ENCODE measurements around the gene UNC79. TPM values are rescaled to one million over a fixed set of nuclear protein-coding genes. Genes with fewer than 3 reads are reported as not detected.
A peak's percentile ranks its signal among the peaks of the same experiment; 100 is the strongest.

UNC79 gene
- total RNA-seq, 2 donors from 2014 or later, result 6.0 to 14.4 TPM

DNA sequence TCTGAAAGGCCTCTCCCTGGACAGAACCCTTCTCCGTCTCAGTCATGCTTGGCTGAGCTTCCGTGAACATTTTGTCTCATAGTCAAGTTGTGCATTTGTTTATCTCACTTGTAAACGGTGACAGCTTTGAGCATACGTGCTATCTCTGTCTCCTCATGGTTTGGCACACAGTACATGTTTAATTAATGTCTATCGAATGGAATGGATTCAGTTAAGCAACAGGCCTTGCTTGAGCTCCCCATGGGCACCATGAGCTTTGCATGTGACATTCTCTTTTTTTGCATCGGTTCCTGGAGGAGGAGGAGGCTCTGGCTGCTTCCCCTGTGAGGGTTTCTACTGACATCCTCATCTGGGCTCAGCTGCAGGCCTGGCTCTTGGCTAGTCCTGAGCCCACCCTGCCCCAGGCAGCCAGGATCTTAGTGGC, 277.6 kb downstream of the UNC79 start:
- TF ChIP-seq, protein P1, sequence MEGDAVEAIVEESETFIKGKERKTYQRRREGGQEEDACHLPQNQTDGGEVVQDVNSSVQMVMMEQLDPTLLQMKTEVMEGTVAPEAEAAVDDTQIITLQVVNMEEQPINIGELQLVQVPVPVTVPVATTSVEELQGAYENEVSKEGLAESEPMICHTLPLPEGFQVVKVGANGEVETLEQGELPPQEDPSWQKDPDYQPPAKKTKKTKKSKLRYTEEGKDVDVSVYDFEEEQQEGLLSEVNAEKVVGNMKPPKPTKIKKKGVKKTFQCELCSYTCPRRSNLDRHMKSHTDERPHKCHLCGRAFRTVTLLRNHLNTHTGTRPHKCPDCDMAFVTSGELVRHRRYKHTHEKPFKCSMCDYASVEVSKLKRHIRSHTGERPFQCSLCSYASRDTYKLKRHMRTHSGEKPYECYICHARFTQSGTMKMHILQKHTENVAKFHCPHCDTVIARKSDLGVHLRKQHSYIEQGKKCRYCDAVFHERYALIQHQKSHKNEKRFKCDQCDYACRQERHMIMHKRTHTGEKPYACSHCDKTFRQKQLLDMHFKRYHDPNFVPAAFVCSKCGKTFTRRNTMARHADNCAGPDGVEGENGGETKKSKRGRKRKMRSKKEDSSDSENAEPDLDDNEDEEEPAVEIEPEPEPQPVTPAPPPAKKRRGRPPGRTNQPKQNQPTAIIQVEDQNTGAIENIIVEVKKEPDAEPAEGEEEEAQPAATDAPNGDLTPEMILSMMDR (conservative IDR thresholded peaks at IDR 0.05), result no peak
- Histone ChIP-seq H3K9ac (ENCODE audit: extremely low read depth, low read length, poor library complexity, severe bottlenecking) (no peak overlapping the region), H3K4me3 (ENCODE audit: low read length) (no peak overlapping the region), H3K27me3 (ENCODE audit: control insufficient read depth, insufficient read depth, low read length, poor library complexity, severe bottlenecking) (no peaks in the 10 kb centered on the region), H3K4me1 (ENCODE audit: control insufficient read depth, insufficient read depth, low read length) (peaks cover 5% of the 10 kb centered on the region), H3K36me3 (ENCODE audit: control insufficient read depth, insufficient read depth, low read length) (peaks cover 4% of the 10 kb centered on the region), H3K9me3 (ENCODE audit: control insufficient read depth, low read length) (no peaks in the 10 kb centered on the region), H3K27ac (ENCODE audit: low read depth, low read length) (no peak overlapping the region)
- no peak overlapping the region for H3K4me3 Mint-ChIP-seq
- H3K4me1 Mint-ChIP-seq, result peaks cover 12% of the 10 kb centered on the region
- peaks cover 34% of the 10 kb centered on the region for H3K36me3 Mint-ChIP-seq (ENCODE audit: low read depth)
- no peaks in the 10 kb centered on the region for H3K9me3 Mint-ChIP-seq
- no peaks in the 10 kb centered on the region for H3K27me3 Mint-ChIP-seq (ENCODE audit: insufficient read depth)
- 93 to 98% methylated on average over 6 of the region's 6 CpGs for WGBS, 2 experiments (ENCODE audit: insufficient coverage in 1 of 2, insufficient read length in 1 of 2)
- no peak overlapping the region for H3K27ac Mint-ChIP-seq
- peak; percentile 25 for DNase-seq

DNA sequence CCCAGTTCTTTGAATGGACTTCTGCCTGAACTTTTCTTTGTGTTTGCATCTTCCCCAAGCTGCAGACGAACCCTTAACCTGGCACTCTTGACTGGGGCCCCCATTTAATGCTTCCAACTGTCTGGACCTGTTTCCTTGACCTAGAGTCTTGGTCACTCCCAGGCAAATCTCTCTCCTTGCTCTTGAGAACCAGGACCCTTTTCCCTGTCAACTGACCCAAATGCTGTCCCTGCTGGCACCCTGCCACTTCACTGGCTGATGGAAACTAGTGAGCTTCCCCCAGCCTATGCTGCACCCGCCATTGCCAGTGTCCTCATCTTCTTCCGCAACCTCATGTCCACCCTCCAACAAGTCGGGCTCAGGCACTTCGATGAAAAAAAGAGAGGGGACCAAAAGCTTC, 278.1 kb downstream of the UNC79 start:
- no peak overlapping the region for H3K27ac ChIP-seq (ENCODE audit: low read depth, low read length)
- H3K36me3 ChIP-seq (ENCODE audit: control insufficient read depth, insufficient read depth, low read length), result peaks cover 4% of the 10 kb centered on the region
- DNase-seq, result no peak
- Mint-ChIP-seq H3K27ac (no peak overlapping the region), H3K4me1 (peaks cover 15% of the 10 kb centered on the region), H3K9me3 (no peaks in the 10 kb centered on the region), H3K4me3 (no peak overlapping the region), H3K27me3 (ENCODE audit: insufficient read depth) (no peaks in the 10 kb centered on the region), H3K36me3 (ENCODE audit: low read depth) (peaks cover 29% of the 10 kb centered on the region)
- peaks cover 5% of the 10 kb centered on the region for H3K4me1 ChIP-seq (ENCODE audit: control insufficient read depth, insufficient read depth, low read length)
- no peak overlapping the region for H3K4me3 ChIP-seq (ENCODE audit: low read length)
- H3K9ac ChIP-seq (ENCODE audit: extremely low read depth, low read length, poor library complexity, severe bottlenecking), result no peak overlapping the region
- H3K27me3 ChIP-seq (ENCODE audit: control insufficient read depth, insufficient read depth, low read length, poor library complexity, severe bottlenecking), result no peaks in the 10 kb centered on the region
- no peaks in the 10 kb centered on the region for H3K9me3 ChIP-seq (ENCODE audit: control insufficient read depth, low read length)
- WGBS, 2 experiments (ENCODE audit: insufficient coverage in 1 of 2, insufficient read length in 1 of 2), result 88 to 100% methylated on average over 1 to 5 of the region's 5 CpGs
- TF ChIP-seq, protein P1 (conservative IDR thresholded peaks at IDR 0.05), result no peak

DNA sequence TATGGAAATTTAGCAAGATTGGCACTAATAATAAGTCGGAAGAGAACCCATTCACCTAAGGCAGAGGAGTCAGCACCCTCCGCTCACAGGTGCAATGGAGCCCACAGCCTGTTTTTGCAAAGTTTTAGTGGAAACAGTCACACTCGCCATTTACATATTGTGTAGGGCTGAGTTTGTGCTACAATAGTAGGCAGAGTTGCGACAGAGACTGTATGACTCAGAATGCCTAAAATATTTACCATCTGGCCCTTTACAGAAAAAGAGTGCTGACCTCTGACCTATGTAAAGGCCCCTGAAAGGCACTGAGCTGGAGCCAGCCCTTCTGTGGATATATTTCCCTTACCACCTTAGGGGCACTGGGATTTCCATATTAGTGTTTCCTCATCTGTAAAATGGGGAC, 278.5 kb downstream of the UNC79 start:
- peaks cover 26% of the 10 kb centered on the region for H3K36me3 Mint-ChIP-seq (ENCODE audit: low read depth)
- no peak overlapping the region for H3K27ac Mint-ChIP-seq
- TF ChIP-seq, protein P1 (conservative IDR thresholded peaks at IDR 0.05), result no peak
- H3K27me3 Mint-ChIP-seq (ENCODE audit: insufficient read depth), result no peaks in the 10 kb centered on the region
- H3K27ac ChIP-seq (ENCODE audit: low read depth, low read length), result no peak overlapping the region
- H3K36me3 ChIP-seq (ENCODE audit: control insufficient read depth, insufficient read depth, low read length), result peaks cover 4% of the 10 kb centered on the region
- 92 to 93% methylated on average over 3 to 4 of the region's 4 CpGs for WGBS, 2 experiments (ENCODE audit: insufficient coverage in 1 of 2, insufficient read length in 1 of 2)
- H3K4me1 ChIP-seq (ENCODE audit: control insufficient read depth, insufficient read depth, low read length), result peaks cover 5% of the 10 kb centered on the region
- H3K4me3 ChIP-seq (ENCODE audit: low read length), result no peak overlapping the region
- H3K9me3 ChIP-seq (ENCODE audit: control insufficient read depth, low read length), result no peaks in the 10 kb centered on the region
- H3K4me1 Mint-ChIP-seq, result peaks cover 15% of the 10 kb centered on the region
- no peaks in the 10 kb centered on the region for H3K27me3 ChIP-seq (ENCODE audit: control insufficient read depth, insufficient read depth, low read length, poor library complexity, severe bottlenecking)
- no peaks in the 10 kb centered on the region for H3K9me3 Mint-ChIP-seq
- no peak overlapping the region for H3K4me3 Mint-ChIP-seq
- DNase-seq, result peak; percentile 5
- no peak overlapping the region for H3K9ac ChIP-seq (ENCODE audit: extremely low read depth, low read length, poor library complexity, severe bottlenecking)
